ENCODE data around the gene GPC5. TPM values are rescaled to one million over a fixed set of nuclear protein-coding genes. Genes with fewer than 3 reads are reported as not detected.

GPC5 gene
- total RNA-seq, 1 experiment from 2014 or later = not detected

DNA sequence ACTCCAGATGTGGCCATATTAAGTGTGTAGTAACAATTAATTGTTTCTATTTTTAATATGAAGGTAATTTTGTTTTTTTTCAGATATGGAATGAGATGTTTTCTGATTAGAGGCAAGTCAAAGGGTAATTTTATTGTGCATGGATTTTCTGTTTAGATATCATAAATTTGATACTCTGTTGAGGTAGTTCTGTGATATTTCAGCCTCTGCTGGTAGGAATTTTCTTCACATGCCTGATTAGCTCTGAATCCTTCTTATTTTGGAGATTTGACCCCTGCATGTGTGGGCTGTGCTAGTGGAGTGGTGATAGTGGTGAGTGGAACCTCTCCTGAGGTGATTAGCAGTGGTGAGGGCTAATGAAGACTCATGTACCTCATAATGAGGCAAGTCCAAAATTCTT, 301.4 kb downstream of the GPC5 start:
- Mint-ChIP-seq H3K9me3 (ENCODE audit: low read depth, unreplicated experiment) (no peaks in the 10 kb centered on the region), H3K4me3 (ENCODE audit: low read depth, unreplicated experiment) (no peak overlapping the region), H3K36me3 (ENCODE audit: insufficient read depth, unreplicated experiment) (no peaks in the 10 kb centered on the region), H3K27ac (ENCODE audit: unreplicated experiment) (no peak overlapping the region), H3K27me3 (ENCODE audit: unreplicated experiment) (no peaks in the 10 kb centered on the region), H3K4me1 (ENCODE audit: low read depth, unreplicated experiment) (no peaks in the 10 kb centered on the region)
- no peak for DNase-seq
- BruUV-seq (replicated peaks) = no TSS peak
- intact Hi-C loops (cut with micrococcal nuclease; ENCODE audit: unreplicated experiment) = no loop called here
- CTCF ChIA-PET = no interaction called here
- TF ChIP-seq, protein P1, sequence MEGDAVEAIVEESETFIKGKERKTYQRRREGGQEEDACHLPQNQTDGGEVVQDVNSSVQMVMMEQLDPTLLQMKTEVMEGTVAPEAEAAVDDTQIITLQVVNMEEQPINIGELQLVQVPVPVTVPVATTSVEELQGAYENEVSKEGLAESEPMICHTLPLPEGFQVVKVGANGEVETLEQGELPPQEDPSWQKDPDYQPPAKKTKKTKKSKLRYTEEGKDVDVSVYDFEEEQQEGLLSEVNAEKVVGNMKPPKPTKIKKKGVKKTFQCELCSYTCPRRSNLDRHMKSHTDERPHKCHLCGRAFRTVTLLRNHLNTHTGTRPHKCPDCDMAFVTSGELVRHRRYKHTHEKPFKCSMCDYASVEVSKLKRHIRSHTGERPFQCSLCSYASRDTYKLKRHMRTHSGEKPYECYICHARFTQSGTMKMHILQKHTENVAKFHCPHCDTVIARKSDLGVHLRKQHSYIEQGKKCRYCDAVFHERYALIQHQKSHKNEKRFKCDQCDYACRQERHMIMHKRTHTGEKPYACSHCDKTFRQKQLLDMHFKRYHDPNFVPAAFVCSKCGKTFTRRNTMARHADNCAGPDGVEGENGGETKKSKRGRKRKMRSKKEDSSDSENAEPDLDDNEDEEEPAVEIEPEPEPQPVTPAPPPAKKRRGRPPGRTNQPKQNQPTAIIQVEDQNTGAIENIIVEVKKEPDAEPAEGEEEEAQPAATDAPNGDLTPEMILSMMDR (IDR thresholded peaks at IDR 0.05; ENCODE audit: unreplicated experiment) = no peak

DNA sequence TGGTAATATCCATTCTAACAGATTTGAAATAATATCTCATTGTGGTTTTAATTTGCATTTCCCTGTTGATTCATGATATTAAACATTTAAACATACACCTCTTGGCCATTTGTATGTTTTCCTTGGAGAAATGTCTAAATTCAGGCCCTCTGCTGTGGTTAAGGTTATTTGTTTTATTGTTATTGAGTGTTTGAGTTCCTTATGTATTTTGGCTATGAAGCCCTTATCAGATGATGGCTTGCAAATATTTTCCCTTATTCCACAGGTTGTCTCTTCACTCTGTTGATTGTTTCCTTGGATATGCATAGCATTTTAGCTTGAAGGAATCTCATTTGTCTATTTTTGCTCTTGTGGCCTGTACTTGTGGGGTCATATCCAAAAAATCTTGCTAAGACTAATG, 303.6 kb downstream of the GPC5 start:
- Mint-ChIP-seq H3K36me3 (ENCODE audit: insufficient read depth, unreplicated experiment) (no peaks in the 10 kb centered on the region), H3K27me3 (ENCODE audit: unreplicated experiment) (no peaks in the 10 kb centered on the region), H3K4me1 (ENCODE audit: low read depth, unreplicated experiment) (no peaks in the 10 kb centered on the region), H3K27ac (ENCODE audit: unreplicated experiment) (no peak overlapping the region), H3K4me3 (ENCODE audit: low read depth, unreplicated experiment) (no peak overlapping the region), H3K9me3 (ENCODE audit: low read depth, unreplicated experiment) (no peaks in the 10 kb centered on the region)
- TF ChIP-seq, protein P1 (IDR thresholded peaks at IDR 0.05; ENCODE audit: unreplicated experiment) = no peak
- BruUV-seq (replicated peaks) = no TSS peak
- no peak for DNase-seq
- intact Hi-C loops (cut with micrococcal nuclease; ENCODE audit: unreplicated experiment) = no loop called here
- CTCF ChIA-PET = no interaction called here

DNA sequence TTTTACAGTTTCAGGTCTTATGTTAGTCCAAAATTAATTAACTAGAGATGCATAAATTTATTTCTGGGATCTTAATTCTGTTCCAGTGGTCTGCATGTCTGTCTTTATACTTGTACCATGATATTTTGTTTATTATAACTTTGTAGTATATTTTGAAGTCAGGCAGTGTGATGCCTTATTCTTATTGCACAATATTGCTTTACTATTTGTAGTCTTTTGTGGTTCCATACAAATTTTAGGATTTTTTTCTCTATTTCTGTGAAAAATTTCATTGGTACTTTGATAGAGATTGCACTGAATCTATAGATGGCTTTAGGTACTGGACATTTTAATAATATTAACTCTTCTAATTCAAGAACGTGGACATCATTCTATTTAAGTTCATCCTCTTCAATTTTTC, 304.0 kb downstream of the GPC5 start:
- H3K9me3 Mint-ChIP-seq (ENCODE audit: low read depth, unreplicated experiment) = no peaks in the 10 kb centered on the region
- no peaks in the 10 kb centered on the region for H3K27me3 Mint-ChIP-seq (ENCODE audit: unreplicated experiment)
- intact Hi-C loops (cut with micrococcal nuclease; ENCODE audit: unreplicated experiment) = no loop called here
- no peak overlapping the region for H3K27ac Mint-ChIP-seq (ENCODE audit: unreplicated experiment)
- TF ChIP-seq, protein P1 (IDR thresholded peaks at IDR 0.05; ENCODE audit: unreplicated experiment) = no peak
- no peak for DNase-seq
- BruUV-seq (replicated peaks) = no TSS peak
- H3K4me1 Mint-ChIP-seq (ENCODE audit: low read depth, unreplicated experiment) = no peaks in the 10 kb centered on the region
- no peaks in the 10 kb centered on the region for H3K36me3 Mint-ChIP-seq (ENCODE audit: insufficient read depth, unreplicated experiment)
- CTCF ChIA-PET = no interaction called here
- H3K4me3 Mint-ChIP-seq (ENCODE audit: low read depth, unreplicated experiment) = no peak overlapping the region

- intact Hi-C loops (cut with micrococcal nuclease; ENCODE audit: unreplicated experiment) = no loop called here
- CTCF ChIA-PET = no interaction called here
These were observed 306.0 kb downstream of the GPC5 start for GRCh38 chr13:91704398-91704797.

More at GRCh38 chr13:91704398-91704797, 306.0 kb downstream of the GPC5 start:
- Mint-ChIP-seq H3K36me3 (ENCODE audit: insufficient read depth, unreplicated experiment) (no peaks in the 10 kb centered on the region), H3K27ac (ENCODE audit: unreplicated experiment) (no peak overlapping the region), H3K4me1 (ENCODE audit: low read depth, unreplicated experiment) (no peaks in the 10 kb centered on the region), H3K27me3 (ENCODE audit: unreplicated experiment) (no peaks in the 10 kb centered on the region), H3K9me3 (ENCODE audit: low read depth, unreplicated experiment) (no peaks in the 10 kb centered on the region), H3K4me3 (ENCODE audit: low read depth, unreplicated experiment) (no peak overlapping the region)
- BruUV-seq (replicated peaks) = no TSS peak
- TF ChIP-seq, protein P1 (IDR thresholded peaks at IDR 0.05; ENCODE audit: unreplicated experiment) = no peak
- no peak for DNase-seq
